ENCODE data around the gene GOLT1A. TPM values are rescaled to one million over a fixed set of nuclear protein-coding genes. Genes with fewer than 3 reads are reported as not detected.

The GOLT1A gene
- total RNA-seq, 4 donors from 2014 or later = 1.1 TPM; not detected in 3

DNA sequence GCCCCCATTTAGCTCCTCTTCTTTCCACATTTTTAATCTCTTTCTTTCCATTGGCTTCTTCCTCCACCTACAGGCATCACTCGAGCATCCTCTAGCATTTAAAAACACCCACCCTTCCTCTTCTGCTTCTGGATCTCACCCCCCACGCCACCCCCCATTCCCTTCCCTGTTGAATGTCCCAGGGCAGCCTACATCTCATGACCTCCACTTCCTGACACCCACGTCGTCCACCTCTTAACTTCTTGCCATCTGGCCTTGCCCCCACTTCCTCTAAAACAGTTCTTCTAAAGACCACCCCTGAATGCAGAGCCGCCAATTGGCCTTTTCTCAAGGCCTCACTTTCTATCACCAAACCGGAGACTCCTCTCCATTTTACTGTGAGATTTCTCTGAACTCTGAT lies 55.8 kb downstream of the GOLT1A start:
- H3K27me3 ChIP-seq = peaks cover 71% of the 10 kb centered on the region
- no peaks in the 10 kb centered on the region for H3K36me3 ChIP-seq
- no peaks in the 10 kb centered on the region for H3K9me3 ChIP-seq
- WGBS, 2 donors (ENCODE audit: low coverage in 1 of 2) = 57 to 72% methylated on average over 5 to 6 of the region's 6 CpGs
- H3K4me1 ChIP-seq = peaks cover 0 to 7% (median 0%) of the 10 kb centered on the region in 3 donors
- no peak for ATAC-seq
- TF ChIP-seq, protein P1, sequence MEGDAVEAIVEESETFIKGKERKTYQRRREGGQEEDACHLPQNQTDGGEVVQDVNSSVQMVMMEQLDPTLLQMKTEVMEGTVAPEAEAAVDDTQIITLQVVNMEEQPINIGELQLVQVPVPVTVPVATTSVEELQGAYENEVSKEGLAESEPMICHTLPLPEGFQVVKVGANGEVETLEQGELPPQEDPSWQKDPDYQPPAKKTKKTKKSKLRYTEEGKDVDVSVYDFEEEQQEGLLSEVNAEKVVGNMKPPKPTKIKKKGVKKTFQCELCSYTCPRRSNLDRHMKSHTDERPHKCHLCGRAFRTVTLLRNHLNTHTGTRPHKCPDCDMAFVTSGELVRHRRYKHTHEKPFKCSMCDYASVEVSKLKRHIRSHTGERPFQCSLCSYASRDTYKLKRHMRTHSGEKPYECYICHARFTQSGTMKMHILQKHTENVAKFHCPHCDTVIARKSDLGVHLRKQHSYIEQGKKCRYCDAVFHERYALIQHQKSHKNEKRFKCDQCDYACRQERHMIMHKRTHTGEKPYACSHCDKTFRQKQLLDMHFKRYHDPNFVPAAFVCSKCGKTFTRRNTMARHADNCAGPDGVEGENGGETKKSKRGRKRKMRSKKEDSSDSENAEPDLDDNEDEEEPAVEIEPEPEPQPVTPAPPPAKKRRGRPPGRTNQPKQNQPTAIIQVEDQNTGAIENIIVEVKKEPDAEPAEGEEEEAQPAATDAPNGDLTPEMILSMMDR (IDR thresholded peaks at IDR 0.05) = no peak
- TF ChIP-seq POLR2AphosphoS5 (IDR thresholded peaks at IDR 0.05) = no peak
- no peak for TF ChIP-seq EP300 (IDR thresholded peaks at IDR 0.05)
- no peak for TF ChIP-seq POLR2A (IDR thresholded peaks at IDR 0.05)
- H3K4me3 ChIP-seq = no peak overlapping the region
- no peak overlapping the region for H3K27ac ChIP-seq

DNA sequence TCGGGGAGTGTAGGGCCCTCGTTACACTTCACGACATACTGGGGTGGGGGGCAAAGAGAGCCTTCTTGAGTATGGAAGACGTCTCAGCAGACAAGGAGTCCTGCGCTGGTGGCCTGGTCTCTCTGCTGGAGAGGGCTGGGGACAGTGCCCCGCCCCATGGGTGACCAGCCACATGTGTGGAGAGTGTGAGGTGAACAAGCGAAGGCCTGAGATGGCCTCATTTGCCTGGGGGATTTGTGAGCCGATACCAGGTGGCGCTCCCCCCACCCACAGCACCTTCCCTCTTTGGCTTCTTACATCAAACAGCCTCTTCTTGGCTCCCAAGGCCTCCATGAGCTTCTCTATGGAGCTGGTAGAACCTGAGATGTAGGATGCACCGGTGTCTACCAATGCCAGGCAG lies 57.9 kb downstream of the GOLT1A start:
- WGBS, 2 donors (ENCODE audit: low coverage in 1 of 2) = 78 to 80% methylated on average over 2 to 3 of the region's 10 CpGs
- Histone ChIP-seq H3K27me3 (peaks cover 78% of the 10 kb centered on the region), H3K36me3 (no peaks in the 10 kb centered on the region), H3K4me3 (no peak overlapping the region), H3K27ac (no peak overlapping the region), H3K4me1 (peaks cover 0 to 20% (median 11%) of the 10 kb centered on the region in 3 donors), H3K9me3 (no peaks in the 10 kb centered on the region)
- ATAC-seq = no peak
- no peak for TF ChIP-seq POLR2AphosphoS5 (IDR thresholded peaks at IDR 0.05)
- TF ChIP-seq, protein P1 (IDR thresholded peaks at IDR 0.05) = no peak
- TF ChIP-seq POLR2A (IDR thresholded peaks at IDR 0.05) = no peak
- no peak for TF ChIP-seq EP300 (IDR thresholded peaks at IDR 0.05)

DNA sequence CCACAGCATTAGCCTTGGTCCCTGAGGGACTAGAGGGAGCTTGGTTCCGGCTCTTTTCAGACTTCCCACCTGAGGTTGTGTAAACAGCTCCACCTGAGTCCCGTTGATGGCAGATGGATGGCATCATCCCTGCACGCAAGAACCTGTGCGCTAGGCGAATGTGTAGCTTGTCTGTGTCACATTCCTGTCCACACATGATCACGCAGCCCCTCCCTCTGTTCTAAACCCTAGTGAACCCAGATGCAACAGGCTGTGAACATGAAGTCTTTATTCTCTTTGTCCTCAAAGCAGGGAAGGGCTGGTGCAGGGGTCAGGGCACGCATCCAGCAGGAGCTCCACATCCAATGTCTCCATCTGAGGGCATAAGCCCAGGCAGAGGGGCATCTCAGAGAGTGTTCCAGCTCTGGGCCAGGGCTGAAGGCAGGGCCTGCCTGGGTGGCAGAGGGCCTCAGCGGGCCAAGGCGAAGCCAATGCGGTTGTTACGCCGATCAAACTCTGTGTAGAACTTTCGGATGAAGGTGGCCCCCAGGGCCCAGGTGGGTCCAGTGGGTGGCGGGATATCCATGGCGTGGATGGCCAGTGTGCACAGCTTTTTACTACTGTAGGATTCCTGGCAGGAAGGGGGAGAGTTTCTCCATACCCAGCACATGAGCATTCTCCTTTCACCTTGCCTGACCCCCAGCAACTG lies 59.1 kb downstream of the GOLT1A start:
- Histone ChIP-seq H3K4me3 (no peak overlapping the region), H3K36me3 (no peaks in the 10 kb centered on the region), H3K27ac (no peak overlapping the region), H3K9me3 (no peaks in the 10 kb centered on the region), H3K27me3 (peaks cover 71% of the 10 kb centered on the region), H3K4me1 (peaks cover 0 to 29% (median 13%) of the 10 kb centered on the region in 3 donors)
- no peak for ATAC-seq
- TF ChIP-seq POLR2A (IDR thresholded peaks at IDR 0.05) (no peak), EP300 (IDR thresholded peaks at IDR 0.05) (no peak), POLR2AphosphoS5 (IDR thresholded peaks at IDR 0.05) (no peak)
- TF ChIP-seq, protein P1 (IDR thresholded peaks at IDR 0.05) = no peak
- WGBS, 2 donors (ENCODE audit: low coverage in 1 of 2) = 94 to 100% methylated on average over 1 to 10 of the region's 15 CpGs

DNA sequence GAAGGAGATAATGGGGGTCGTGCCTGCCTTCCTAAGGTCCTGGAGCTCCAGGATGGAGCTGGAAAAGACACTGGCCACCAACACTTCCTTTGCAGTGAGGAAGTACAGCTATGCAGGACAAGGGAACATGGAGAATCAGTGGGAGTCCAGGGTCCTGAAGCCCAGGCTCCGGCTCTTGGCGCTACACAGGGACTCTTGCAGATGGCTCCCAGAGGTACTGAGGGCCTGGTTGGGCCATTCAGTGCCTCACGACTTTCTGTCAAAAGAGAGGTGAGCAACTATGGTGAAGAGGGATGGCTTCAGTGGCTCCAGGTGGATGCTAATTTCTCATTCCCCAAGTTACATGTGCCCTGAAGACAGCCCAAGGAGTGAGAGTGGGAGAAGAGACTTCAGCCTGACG lies 60.1 kb downstream of the GOLT1A start:
- Histone ChIP-seq H3K4me3 (no peak overlapping the region), H3K9me3 (no peaks in the 10 kb centered on the region), H3K36me3 (no peaks in the 10 kb centered on the region), H3K27me3 (peaks cover 67% of the 10 kb centered on the region), H3K27ac (no peak overlapping the region), H3K4me1 (peaks cover 0 to 29% (median 13%) of the 10 kb centered on the region in 3 donors)
- TF ChIP-seq, protein P1 (IDR thresholded peaks at IDR 0.05) = no peak
- TF ChIP-seq POLR2A (IDR thresholded peaks at IDR 0.05) (no peak), POLR2AphosphoS5 (IDR thresholded peaks at IDR 0.05) (no peak), EP300 (IDR thresholded peaks at IDR 0.05) (no peak)
- ATAC-seq = no peak
- 92 to 100% methylated on average over 1 to 2 of the region's 5 CpGs for WGBS, 2 donors (ENCODE audit: low coverage in 1 of 2)
